K562 treated with DMSO at 1 percent for 48 hours (cell line): ENCODE results near the gene ATXN2L. TPM values are rescaled to one million over a fixed set of nuclear protein-coding genes. Genes with fewer than 3 reads are reported as not detected.

Experiments used
- total RNA-seq: library from RNA; unstranded; fragments of 300-600 nt; gene quantifications from 2 replicates; pipeline ENCODE4 v1.2.3, GENCODE V29; 2022; ENCODE audit warnings: low replicate concordance; ENCODE audit errors: extremely low read depth

Gene ATXN2L
- 201 TPM in 1 of 2 replicates, not detected in the other for total RNA-seq

GRCh38 chr16:28822520-28823290 is at the start of gene ATXN2L:
Gene ATXN2L, plus strand, starts transcription at chr16:28822999. Its CDS starts 261 bp downstream, at chr16:28823260.

GRCh38 chr16:28846080-28846932 is 23.5 kb downstream of the ATXN2L start, which contains the start of gene TUFM:
Gene TUFM, minus strand, starts transcription at chr16:28846348. Its CDS starts 79 bp downstream, at chr16:28846269.

GRCh38 chr16:28878083-28878926 is 55.5 kb downstream of the ATXN2L start, which contains the start of gene ATP2A1:
Gene ATP2A1, plus strand, starts transcription at chr16:28878488. Its CDS starts 184 bp downstream, at chr16:28878672.

Other genes with a start within 250 kb of the ATXN2L start
- not detected in 2 replicates for gene SULT1A2, start 225.9 kb upstream of the ATXN2L start, total RNA-seq
- gene SULT1A1, start 213.0 kb upstream of the ATXN2L start, total RNA-seq: not detected in 2 replicates
- gene NPIPB8, start 184.9 kb upstream of the ATXN2L start, total RNA-seq: not detected in 2 replicates
- not detected in 2 replicates for gene EIF3C, start 111.5 kb upstream of the ATXN2L start, total RNA-seq
- not detected in 2 replicates for gene NPIPB9, start 71.2 kb upstream of the ATXN2L start, total RNA-seq
- gene TUFM, start 23.3 kb downstream of the ATXN2L start, total RNA-seq: not detected in 2 replicates
- not detected in 2 replicates for gene SH2B1, start 40.8 kb downstream of the ATXN2L start, total RNA-seq
- not detected in 2 replicates for gene ATP2A1, start 55.5 kb downstream of the ATXN2L start, total RNA-seq
- not detected in 2 replicates for gene RABEP2, start 102.2 kb downstream of the ATXN2L start, total RNA-seq
- gene CD19, start 109.0 kb downstream of the ATXN2L start, total RNA-seq: not detected in 2 replicates
- gene NFATC2IP, start 127.9 kb downstream of the ATXN2L start, total RNA-seq: not detected in 2 replicates
- gene SPNS1, start 151.8 kb downstream of the ATXN2L start, total RNA-seq: 1,070 TPM in 1 of 2 replicates, not detected in the other
- gene LAT, start 162.1 kb downstream of the ATXN2L start, total RNA-seq: not detected in 2 replicates